Lung microvascular endothelial cell (primary cell): ENCODE data around the gene P4HA2. TPM values are rescaled to one million over a fixed set of nuclear protein-coding genes. Genes with fewer than 3 reads are reported as not detected.

Source experiments
- DNase-seq, 2 donors: peaks; one replicate each; pipeline versions ENCODE4 v3.0.0 to v3.0.0-alpha.2; 2010; ENCODE audit warnings: low read depth in 2 of 2
- total RNA-seq: library from RNA; depleted of rRNA; stranded (reverse); fragments of >200 nt; gene quantifications from 2 replicates; pipeline ENCODE4 v1.2.1, GENCODE V29; 2014

P4HA2 gene
- total RNA-seq, 1 donor from 2014 or later: 35.1 TPM

DNA sequence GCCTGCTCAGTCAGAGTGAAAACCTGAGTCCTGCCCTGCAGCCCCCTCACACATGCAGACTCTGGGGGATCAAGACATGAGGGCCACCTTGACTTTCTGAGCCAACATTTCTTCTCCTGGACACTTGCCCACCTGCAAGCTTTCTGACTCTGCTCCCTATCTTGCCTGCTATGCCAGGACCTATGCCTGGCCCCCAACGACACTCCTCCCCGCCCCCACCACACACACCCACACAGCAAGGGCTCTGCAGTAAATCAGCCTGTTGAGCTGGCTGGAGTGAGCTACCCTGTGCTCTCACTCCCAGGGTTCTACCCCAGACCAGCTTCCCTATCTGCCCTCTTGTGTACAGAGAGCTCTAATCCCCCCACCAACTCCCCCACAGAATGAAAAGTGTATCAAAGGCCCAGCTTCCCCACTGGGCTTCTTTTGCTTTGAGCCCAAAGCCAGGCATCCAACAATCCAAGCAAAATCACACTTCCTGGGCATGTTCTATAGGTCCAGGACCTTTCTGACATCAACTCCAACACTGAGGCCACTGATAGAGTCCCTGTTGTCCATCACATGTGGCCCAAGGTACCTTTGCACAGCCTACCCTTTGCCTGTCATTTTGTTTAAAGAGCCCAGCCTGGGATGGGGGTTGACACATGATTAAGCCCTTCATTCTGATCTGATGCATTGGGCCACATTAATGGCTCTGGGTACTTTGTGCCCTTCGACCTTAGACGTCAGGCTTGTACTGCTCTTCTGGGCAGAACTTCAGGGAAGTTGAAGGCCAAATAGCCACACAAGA lies 37.1 kb upstream of the P4HA2 start:
- DNase-seq: no peak

DNA sequence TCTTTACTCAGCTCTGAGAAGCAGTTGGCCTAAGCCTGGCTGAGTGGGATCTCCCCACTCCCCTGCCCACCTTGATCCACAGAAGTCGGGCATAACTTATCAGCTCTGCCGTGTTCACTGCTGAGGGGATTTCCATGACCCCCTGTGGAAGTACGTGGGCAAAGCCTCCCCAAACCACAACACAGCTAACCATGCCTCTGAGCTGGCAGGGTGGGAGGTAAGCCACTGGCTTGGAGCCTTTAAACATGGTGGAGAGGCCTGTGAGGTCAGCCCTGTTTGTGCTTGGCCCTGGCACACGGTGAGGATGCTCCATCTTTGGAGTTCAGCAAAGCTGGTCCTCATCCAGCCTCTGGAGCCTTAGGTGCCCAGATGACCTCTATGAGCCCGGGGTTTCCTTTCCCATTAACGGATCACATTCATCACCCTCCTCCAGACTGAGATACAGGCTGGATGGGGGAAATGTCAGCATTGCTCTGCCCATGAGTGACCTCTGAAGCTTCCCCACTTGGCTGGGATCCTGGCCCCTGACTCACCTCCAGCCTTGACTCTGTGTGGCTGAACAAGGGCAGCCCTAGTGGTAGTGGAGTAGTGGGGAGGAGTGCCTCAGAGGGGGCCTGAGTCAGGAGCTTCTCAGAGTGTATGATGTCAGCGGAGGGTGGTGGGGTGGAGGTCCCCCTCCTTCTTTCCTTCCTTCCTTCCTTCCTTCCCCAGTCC lies 36.1 kb upstream of the P4HA2 start:
- peak; percentile 74 to 86 for DNase-seq

DNA sequence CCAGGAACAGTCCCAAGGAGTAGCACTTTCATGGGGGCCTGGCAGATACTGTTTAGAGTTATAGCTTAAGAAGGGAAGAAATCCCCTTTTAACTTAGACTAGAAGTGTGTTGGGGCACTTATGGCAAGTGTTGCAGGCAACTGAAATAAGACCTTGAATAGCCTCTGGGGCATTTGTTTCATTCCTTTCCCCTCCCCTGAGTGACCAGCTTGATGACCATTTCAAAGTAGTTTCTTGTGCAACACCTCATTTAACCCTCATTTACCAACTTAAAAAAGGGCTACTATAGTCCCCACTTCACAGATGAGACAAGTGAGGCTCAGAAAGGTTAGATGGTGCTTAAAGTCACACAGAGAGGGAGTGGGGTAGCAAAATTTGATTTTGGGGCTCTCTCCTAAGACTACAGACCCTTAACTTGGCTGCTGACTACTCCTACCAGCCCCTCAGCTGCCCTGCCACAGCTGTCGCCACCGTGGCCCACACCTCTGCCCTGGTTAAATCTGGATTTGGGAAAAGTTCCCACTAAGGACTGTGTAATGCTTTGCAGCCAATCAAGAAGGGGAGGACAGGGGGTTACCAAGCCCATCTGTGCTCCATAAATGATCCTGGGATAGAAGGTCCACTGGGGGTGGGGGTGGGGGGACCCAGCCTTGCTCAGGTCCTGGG lies 35.4 kb upstream of the P4HA2 start:
- DNase-seq: no peak

DNA sequence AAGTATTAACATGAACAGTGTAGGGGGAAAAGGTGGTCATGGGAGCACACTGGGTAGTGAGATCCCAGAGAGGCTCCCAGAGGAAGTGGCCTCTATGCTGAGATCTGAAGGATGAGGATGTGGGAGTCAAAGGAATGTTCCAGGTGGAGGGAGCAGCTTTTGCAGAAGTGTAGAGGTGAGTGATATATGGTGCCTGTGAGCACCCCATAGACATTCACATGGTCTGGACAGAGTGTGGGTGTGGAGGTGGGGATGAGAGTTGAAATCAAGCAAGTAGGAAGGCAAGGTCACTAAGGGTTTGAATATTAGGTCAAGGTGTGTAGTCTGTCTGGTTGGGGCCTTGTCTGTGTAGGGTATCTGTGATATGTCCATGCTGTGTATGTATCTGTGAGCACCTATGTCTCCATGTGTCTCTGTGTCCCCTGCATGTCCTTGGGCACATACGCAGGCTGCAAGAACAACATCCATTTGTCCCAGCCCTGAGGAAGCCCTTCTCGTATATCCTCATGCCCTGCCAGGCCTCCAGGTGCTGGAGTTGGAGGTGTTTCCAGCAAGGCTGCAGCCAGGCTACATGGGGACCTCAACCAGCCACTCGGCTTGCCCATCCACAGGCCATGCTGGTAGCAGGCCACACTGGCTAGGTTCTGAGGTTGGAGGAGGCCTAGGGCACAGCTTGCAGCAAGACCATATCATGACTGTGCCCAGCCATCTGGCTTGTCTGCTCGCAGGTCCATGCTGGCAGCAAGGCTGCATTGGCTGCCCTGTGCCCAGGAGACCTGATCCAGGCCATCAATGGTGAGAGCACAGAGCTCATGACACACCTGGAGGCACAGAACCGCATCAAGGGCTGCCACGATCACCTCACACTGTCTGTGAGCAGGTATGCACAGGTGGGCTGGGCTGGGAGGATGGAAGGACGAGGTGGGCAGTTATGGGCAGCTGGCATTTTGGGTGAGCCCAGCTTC lies 34.5 kb upstream of the P4HA2 start:
- no peak for DNase-seq

DNA sequence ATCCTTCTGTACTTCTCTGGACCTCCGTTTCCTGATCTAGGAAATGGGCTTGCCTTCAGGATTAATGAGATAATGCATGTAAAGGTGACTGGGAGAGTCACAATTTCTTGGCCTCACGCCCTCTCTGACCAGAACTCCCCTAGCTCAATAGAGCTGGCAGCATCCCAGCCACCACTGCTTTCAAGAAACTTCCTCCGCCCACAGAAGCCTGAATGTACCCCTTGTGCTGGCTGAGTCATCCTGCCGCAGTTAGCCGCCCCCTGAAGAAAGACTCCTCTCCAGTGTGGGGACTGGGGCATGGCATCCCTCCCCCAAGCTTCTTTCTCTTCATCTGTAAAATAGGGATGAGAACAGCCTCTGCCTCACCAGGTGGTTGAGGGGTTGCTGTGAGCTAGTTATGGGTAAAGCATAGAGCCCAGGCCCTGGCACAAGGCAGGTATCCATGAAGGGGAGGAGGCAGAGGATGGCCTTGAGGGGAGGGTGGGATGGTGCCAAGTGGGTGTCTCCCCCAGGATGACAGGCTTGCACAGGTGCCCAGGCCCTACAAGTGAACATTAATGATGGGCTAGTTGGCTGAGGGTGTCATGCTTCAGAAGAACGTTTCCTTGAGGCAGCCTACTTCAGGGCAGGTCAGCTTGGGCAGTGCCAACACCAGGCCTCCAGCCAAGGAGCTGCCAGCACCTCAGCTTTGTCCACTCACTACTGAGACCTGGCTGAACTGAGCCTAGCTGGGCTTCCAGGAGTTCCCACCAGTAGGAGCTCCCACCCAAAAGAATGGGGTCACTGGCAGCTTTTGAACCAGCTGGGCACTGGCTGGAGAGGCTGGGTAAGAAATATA lies 33.3 kb upstream of the P4HA2 start:
- DNase-seq: peak; percentile 38 to 91

DNA sequence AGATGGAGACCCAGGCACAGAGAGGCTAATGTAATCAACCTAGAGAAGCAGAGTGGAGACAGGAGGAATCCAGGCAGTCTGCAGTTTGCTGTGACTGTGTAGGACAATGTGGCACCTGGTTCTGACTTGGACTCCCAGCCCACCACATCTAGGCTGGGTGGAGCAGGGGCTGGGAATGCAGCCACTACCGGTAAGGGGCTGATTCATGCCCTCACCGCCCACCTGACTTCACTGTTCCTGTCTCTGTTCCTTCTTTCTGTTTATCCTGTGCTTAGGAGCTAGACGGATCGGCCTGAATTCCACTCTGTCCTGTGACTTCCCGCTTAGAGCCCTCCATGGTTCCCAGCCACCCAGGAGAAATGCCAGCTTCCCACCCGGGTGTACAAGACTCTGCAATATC lies 32.4 kb upstream of the P4HA2 start:
- peak; percentile 45 to 51 for DNase-seq

DNA sequence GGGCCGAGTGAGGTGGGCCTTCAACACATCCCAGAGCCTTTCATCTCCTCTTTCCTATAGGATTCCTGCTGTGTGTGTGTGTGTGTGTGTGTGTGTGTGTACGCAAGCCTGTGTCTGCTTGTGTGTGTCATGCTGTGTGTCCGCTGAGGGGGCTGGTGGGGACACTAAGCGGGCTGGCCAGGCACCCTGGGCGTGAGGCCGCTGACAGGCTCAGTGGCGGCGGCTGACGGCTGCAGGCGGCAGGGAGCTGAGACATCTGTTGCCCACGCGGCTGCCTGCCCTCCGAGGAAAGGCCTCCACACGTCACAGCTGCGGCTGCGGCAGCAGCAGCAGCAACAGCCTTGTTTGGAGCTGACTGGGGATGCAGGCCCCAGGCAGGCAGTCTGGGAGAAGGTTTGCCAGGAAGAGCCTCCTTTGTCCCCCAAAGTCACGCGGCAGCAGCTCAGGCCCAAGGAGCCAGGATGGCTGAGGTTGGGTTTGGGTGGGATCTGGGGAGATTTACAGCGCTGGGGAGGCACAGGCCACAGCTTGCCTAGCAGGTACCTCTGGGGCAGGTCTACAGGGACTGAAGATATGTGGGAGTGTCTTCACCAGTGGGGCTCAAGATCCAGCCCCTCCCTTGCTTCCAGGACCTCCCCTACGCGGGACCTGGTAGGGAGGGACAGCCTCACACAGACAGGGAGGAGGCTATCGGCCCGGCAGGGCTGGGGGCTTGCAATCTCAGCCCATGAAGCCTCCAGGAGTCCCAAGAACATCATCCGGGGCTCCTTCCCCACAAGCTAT lies 31.6 kb upstream of the P4HA2 start:
- peak; percentile 66 to 78 for DNase-seq

DNA sequence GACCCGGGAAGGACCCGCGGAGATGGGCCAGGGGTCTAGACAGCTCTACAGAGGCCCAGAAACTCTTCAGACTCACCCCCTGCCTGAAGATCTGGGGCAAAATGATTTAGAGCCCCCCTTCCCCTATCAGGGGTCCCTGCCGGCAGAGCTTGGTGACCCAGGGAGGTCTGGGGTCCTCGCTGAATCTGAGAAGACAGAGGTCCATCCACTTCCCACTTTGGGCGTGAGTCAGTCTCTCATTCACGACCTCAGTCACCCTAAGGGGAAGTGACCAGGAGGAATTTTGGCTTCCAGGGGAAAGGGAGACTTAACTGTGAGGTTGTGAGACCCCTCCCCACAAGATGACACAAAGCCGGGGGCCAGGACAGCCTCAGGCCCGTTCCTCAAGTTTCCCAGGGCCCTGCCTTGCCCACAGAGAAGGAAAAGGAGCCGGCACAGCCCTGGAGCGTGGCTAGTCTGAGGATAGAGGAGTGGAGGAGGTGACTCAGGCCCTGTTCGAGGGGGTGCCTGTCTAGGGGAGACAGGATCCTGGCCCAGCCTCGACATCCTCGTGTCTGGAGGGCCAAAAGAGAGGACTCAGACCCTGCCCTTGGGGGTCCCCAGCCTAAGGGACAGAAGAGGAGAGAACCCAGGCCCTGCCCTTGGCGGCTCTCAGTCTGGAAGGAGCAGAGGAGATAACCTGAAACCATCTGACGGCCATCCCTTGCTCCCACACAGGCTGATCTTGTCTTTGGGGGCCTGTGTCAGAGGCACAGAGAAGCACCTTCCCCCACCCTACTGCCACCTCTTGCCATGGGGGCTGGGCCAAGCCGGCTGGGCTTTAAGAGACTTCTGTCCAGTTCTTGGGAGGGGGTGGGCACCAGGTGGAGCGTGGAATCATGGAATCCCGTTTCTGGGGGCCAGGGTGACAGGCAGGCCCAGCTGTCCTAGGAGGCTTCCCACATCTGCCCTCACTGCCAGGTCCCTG lies 30.7 kb upstream of the P4HA2 start:
- DNase-seq: peak in 1 of 2 donors; percentile 64

DNA sequence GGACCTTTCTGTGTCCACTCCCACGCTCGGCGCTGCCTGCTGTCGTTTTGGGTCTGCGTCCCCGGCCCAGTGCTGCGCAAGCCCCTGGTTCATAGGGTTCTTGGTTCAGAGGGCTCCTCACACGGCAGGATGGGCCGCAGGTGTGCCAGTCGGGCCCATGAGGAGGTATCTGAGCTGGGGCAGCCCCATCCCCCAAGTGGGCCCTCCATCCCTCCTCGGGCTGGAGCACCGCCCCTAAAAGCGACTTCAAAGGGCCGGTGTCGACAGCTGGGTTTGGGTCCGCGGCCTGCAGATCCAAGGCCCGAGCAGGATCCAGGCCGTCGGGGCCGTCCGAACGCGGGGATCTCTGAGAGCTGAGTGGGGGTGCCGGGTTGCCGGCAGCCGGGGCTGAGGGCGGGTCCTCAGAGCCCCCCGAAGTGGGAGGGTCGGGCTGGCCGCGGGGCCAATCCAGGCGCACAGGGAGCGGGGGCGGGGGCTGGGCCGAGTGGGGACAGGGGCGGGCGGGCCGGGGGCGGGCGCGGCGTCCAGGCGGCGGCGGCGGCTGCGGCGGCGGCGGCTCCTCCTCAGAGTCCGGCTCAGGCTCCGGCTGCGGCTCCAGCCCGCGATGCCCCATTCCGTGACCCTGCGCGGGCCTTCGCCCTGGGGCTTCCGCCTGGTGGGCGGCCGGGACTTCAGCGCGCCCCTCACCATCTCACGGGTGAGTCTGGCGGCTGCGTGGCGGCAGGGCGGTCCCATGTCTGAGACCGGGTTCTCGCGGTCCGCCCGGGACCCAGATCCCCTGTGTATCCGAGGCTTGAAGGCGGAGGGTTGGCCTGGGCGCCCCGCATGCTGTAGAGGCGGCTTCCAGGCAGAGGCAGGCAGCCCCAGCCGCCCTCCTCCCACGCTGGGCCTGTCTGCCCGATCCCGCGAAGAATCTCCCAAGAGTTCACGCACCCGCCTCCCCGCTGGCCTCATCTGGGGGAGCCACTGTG lies 29.8 kb upstream of the P4HA2 start, which contains the start of gene PDLIM4:
Gene PDLIM4, plus strand, starts transcription at position 566 of the 971 bp plus-strand sequence. Its CDS starts 39 bp downstream, at position 605.
- DNase-seq: peak; percentile 44 to 61

DNA sequence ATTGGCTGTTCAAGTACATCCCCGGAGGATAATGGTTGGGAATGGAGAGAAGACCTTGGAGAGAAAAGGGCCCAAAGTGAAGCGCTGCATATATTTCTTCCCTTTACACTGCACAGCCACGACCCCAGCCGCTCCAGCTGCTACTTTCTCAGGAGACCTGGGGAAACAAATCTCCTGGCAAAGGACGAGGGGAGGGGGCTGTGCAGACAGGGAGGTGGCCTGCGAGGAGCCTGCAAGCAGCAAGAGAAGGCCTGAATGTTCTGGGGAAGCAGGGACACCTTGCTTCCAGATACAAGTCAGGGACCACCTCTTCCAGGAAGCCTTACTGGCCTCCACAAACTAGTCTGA lies 29.1 kb upstream of the P4HA2 start:
- no peak for DNase-seq

DNA sequence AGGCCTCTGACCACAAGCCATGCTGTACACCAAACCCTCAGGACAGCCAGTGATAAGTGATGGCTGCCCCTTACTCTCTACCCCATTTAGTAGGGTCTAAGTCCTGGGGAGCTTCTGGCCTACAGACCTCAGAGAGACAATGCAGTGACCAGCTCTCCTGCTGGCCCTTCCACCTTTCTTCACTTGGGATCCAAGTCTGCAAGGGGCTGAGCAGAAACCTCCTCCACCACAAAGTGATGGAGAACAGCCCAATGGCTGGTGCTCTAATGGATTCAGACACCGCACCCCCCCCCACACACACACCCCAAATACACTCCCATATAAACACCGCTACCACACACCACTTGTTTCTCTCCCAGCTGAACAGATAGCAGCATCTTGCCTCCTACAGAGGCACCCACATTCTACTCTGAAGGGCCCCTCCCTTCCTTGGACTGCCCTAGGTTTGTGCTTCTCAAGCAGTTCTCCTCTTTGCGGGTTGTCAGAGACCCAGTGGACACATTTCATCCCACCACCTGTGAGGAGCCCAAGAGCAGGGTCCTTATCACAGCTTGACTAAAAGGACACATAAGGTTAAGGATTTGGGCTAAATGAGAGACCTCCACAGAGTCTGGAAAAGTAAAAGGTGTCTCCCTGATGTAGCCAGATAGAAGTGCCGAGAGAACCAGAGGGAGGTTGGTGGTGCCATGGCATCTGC lies 28.6 kb upstream of the P4HA2 start:
- no peak for DNase-seq

DNA sequence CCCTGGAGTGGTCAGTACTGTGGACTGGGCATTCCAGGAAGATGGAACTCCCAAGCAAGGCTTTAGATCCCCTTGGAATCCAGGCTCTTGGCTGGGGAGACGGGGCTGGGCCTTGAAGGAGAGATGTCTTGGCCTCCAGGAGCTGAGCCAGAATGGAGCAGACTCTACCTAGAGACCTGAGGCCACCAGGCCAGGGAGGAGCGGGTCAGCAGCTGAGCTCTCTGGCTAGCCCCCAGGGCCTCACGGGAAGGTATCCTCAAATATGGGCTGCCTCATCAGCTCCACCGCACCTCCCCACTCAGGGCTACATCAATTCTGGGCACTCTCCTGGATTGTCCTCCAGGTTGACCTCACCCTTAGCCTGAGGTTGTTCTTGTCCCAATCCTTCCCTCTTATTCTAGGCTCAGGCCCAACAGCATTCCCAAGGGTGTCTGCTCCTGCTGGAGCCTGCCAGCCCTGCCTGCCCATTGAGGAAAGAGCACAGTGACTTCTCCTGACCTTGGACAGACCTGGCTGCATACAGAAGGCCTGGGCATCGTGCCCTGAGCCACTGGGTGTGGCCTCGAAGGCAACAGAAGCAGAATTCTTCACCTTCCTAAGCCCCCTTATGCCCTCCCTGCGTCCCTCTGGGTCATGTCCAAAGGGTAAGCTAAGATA lies 26.8 kb upstream of the P4HA2 start:
- no peak for DNase-seq

DNA sequence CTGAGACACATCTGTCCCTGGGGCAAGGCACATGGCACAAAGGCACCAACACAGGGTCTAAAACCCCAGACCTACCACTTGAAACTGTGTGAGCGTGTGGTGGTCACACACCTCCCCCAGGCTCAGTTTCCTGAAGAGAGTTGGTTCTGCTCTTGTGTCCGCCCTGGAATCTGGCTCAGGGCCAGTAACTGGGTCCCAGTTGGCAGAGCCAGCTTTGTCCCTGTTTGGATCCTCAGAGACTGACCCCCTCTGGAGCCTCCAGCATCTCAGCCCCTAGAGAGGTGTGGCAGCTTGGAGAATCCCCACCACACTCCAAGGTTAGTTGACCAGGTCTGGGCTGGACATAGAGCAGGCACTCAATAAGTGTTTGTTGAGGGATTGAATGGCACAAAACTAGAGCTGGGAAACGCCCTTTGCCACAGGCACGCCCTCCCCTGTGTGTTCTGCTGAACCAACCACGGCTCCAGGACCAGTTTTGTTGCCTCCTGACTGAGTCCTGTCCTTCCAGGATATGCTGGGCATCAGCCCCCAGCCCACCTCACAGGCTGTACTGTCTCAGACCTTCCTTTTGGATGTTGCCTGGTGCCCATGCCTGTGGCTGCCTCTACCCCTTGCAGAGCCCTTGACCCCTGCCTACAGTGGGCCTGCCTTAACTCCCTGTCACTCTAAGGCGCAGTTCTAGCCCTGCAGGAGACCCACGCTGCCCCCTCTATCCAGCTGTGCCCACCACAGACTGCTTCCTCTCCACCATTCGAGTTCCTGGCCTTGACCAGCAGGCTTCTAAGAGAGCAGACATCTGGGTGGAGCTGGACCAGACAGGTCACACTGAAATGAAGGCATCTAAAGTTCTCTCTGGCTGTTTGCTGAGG lies 26.0 kb upstream of the P4HA2 start:
- DNase-seq: no peak

DNA sequence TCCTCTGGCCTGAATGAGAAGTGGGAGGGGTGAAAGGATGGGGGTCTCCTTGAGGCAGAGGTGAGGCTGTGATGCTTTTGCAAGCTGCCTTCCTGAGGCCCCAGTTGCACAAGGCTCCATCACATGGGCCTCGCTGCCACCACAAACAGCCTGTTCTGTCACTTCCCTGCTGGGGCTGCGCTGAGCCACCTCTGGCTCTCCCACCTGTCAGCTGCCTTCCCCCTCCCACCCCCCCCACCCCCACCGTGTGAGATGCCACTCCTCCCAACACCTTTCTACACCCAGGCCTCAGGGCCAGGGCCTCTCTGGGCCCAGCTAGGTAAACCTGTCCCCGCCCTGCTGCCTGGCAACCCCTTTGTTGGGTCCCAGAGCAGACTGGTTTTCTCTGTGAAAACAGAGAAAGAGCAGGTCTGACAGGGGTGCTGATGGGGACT lies 25.4 kb upstream of the P4HA2 start:
- DNase-seq: no peak

DNA sequence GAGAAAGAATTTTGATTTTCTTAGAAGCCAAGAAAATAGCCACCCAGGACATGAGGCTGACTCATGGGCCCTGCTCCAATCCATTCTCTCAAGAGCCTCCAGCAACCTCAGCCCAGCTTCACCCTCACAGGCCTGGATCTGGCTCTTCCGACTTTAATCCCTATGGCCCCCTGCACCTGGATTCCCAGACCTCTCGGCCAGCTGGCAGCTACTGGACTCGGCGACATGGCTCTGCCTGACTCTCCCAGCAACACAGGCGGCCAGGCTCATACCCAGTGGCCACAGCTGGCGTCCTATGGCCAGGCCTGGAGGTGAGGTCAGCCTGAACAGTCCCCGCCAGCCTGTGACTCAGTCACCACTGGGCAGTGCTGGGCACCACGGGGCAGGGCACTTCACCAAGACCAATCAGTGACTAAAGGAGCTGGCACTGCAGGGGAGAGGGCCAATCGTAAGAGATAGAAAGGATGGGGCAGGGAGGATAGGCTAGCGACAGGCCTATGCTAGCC lies 23.6 kb upstream of the P4HA2 start:
- no peak for DNase-seq
